Neural progenitor cell (in vitro differentiated cells): ENCODE data around the gene KIAA2012.

ENCODE experiments used
- CTCF ChIP-seq: fragments of 200-600 bp; sonication (generic); IDR thresholded peaks from 2 replicates; pipeline ENCODE4 v1.5.1; 2017; ENCODE audit warnings: antibody characterized with exemption, mild to moderate bottlenecking
- EZH2 ChIP-seq: fragments of 200-600 bp; sonication (generic); IDR thresholded peaks from 2 replicates; pipeline ENCODE4 v1.6.1; 2017; ENCODE audit warnings: antibody characterized with exemption, mild to moderate bottlenecking, moderate library complexity
- EZH2phosphoT487 ChIP-seq: fragments of 200-600 bp; sonication (generic); IDR thresholded peaks from 2 replicates; pipeline ENCODE4 v1.6.1; 2017; ENCODE audit warnings: antibody characterized with exemption

DNA sequence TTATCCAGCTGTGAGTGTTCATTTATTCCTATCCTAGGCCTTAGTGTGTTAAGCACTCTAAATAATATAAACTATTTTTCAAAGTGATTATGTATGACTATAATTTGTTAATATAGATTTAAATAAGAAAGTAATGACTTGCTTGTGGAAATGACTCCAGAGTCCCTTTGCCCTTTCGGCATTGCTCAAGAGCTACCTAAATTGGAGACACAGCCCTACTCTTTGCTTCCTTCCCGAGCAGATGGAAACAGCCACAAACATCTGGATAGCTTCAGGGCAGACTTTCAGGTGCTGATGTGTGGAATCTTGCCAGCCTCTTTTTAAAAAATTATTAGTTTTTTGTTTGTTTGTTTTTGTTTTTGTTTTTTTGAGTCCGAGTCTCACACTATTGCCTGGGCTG, 121.4 kb downstream of the KIAA2012 start:
- TF ChIP-seq CTCF (no peak), EZH2 (no peak), EZH2phosphoT487 (no peak)
